Panc1 (cell line): ENCODE measurements around the gene POLR2B. TPM values are rescaled to one million over a fixed set of nuclear protein-coding genes. Genes with fewer than 3 reads are reported as not detected.
"Not testable (repeated sequence)": the region's sequence is repeated elsewhere in the genome, so short reads cannot be mapped to it uniquely, and the experiment has no call there.

Experiments used
- ATAC-seq: fragments of 200-7000 bp; cut with Tn5 transposase; 2 replicates; pipeline ENCODE4 v1.9.1; 2020; ENCODE audit warnings: mild to moderate bottlenecking, moderate library complexity
- BruUV-seq: library from RNA; stranded (reverse); fragments of 400-500 nt; replicated peaks from 2 replicates; lab custom pipeline; 2021; lab: Mats Ljungman, UMichigan
- CTCF ChIA-PET: fragments of 300-600 bp; sonication (Branson Sonifier 250); formaldehyde crosslinking; loops from one replicate; lab custom pipeline; 2022; ENCODE audit warnings: antibody characterized with exemption; lab: Charles Lee
- POLR2A ChIA-PET: fragments of 300-600 bp; sonication (Branson Sonifier 250); formaldehyde crosslinking; loops from one replicate; lab custom pipeline; 2022; ENCODE audit warnings: antibody characterized with exemption; lab: Charles Lee
- DNase-seq: peaks from one replicate; pipeline ENCODE4 v3.0.0-alpha.2; 2010; ENCODE audit warnings: low read depth, low spot score
- H3K27ac ChIP-seq: 2 replicates; pipeline ENCODE4 v1.5.1; 2011; ENCODE audit warnings: mild to moderate bottlenecking, low read length, inconsistent platforms
- H3K27me3 ChIP-seq: fragments of 200-500 bp; sonication (Bioruptor generic); 2 replicates; pipeline ENCODE4 v1.6.0; 2014; ENCODE audit warnings: low read length, inconsistent platforms; ENCODE audit not compliant: control insufficient read depth, insufficient read depth
- H3K36me3 ChIP-seq: fragments of 200-500 bp; sonication (Bioruptor generic); 2 replicates; pipeline ENCODE4 v1.5.1; 2014; ENCODE audit warnings: inconsistent platforms, mild to moderate bottlenecking, low read length, moderate library complexity; ENCODE audit not compliant: control insufficient read depth, insufficient read depth
- H3K4me1 ChIP-seq: 2 replicates; pipeline ENCODE4 v1.5.1; 2011; ENCODE audit warnings: inconsistent platforms, mild to moderate bottlenecking, low read length, moderate library complexity; ENCODE audit not compliant: control insufficient read depth, insufficient read depth
- H3K4me3 ChIP-seq, 2 experiments: 2 replicates each; pipeline ENCODE4 v1.5.1; 2011 to 2012; ENCODE audit warnings: low read depth in 2 of 2, low read length in 2 of 2, mild to moderate bottlenecking in 2 of 2, inconsistent platforms in 1 of 2, moderate library complexity in 1 of 2
- H3K9me3 ChIP-seq: fragments of 200-500 bp; sonication (Bioruptor generic); 2 replicates; pipeline ENCODE4 v1.5.1; 2014; ENCODE audit warnings: low read depth, mild to moderate bottlenecking, inconsistent platforms, low read length, moderate library complexity; ENCODE audit not compliant: control insufficient read depth, insufficient read depth
- POLR2AphosphoS5 ChIP-seq: IDR thresholded peaks from 2 replicates; pipeline ENCODE4 v1.6.1; 2012; ENCODE audit warnings: mild to moderate bottlenecking, low read depth, low read length, moderate library complexity
- SIN3A ChIP-seq: IDR thresholded peaks from 2 replicates; pipeline ENCODE4 v1.6.1; 2012; ENCODE audit warnings: low read depth, mild to moderate bottlenecking, low read length, moderate library complexity, borderline replicate concordance; ENCODE audit not compliant: insufficient read depth
- TCF7L2 ChIP-seq: IDR thresholded peaks from 2 replicates; pipeline ENCODE4 v1.6.1; 2011; ENCODE audit warnings: mild to moderate bottlenecking, low read depth, low read length, inconsistent platforms
- in situ Hi-C: cut with HindIII; loops from 2 replicates; pipeline ENCODE4 v1.10.0; 2016; ENCODE audit warnings: low sequenced_read_pairs, low pct_unique_long_range_greater_than_20kb
- intact Hi-C: fragments of 100-400 bp; cut with micrococcal nuclease; formaldehyde crosslinking; loops from one replicate; pipeline ENCODE4 v1.10.0; 2022; ENCODE audit not compliant: unreplicated experiment
- total RNA-seq: library from RNA; stranded (reverse); gene quantifications from one replicate; pipeline ENCODE4 v1.2.1, GENCODE V29; 2021; ENCODE audit not compliant: unreplicated experiment
- TF ChIP-seq, protein P1 (sequence below), 2 experiments: IDR thresholded peaks; 2 replicates each; pipeline ENCODE4 v1.6.1; 2011 to 2012; ENCODE audit warnings: low read depth in 2 of 2, control low read depth in 1 of 2, low read length in 1 of 2, mild to moderate bottlenecking in 1 of 2, moderate library complexity in 1 of 2; ENCODE audit not compliant: insufficient read depth in 1 of 2
- TF ChIP-seq, protein P2 (sequence below): fragments of 450-650 bp; IDR thresholded peaks from 2 replicates; pipeline ENCODE4 v1.5.1; 2017; ENCODE audit warnings: mild to moderate bottlenecking

The POLR2B gene
- total RNA-seq, 1 experiment from 2014 or later = 84.1 TPM

DNA sequence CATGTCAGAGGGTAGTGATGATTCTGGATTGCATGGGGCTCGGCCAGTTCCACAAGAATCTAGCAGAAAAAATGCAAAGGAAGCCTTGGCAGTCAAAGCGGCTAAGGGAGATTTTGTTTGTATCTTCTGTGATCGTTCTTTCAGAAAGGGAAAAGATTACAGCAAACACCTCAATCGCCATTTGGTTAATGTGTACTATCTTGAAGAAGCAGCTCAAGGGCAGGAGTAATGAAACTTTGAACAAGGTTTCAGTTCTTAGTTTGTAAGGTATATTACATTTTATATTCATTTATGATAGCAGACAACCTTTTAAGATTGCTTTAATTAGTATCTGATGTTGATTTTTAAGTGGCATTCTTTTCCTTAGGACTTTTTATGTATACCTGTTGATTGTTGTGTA lies 46.8 kb upstream of the POLR2B start:
- POLR2A ChIA-PET = no interaction called here
- Histone ChIP-seq H3K9me3 (no peaks in the 10 kb centered on the region), H3K36me3 (no peaks in the 10 kb centered on the region; the same call in none of the 2 replicates), H3K4me3 (no peak overlapping the region), H3K27me3 (no peaks in the 10 kb centered on the region), H3K4me1 (no peaks in the 10 kb centered on the region), H3K27ac (no peak overlapping the region)
- in situ Hi-C loops (no loop called here), intact Hi-C loops (no loop called here)
- no TSS peak for BruUV-seq
- CTCF ChIA-PET = no interaction called here
- no peak for TF ChIP-seq SIN3A
- no peak for TF ChIP-seq TCF7L2
- TF ChIP-seq, protein P1, sequence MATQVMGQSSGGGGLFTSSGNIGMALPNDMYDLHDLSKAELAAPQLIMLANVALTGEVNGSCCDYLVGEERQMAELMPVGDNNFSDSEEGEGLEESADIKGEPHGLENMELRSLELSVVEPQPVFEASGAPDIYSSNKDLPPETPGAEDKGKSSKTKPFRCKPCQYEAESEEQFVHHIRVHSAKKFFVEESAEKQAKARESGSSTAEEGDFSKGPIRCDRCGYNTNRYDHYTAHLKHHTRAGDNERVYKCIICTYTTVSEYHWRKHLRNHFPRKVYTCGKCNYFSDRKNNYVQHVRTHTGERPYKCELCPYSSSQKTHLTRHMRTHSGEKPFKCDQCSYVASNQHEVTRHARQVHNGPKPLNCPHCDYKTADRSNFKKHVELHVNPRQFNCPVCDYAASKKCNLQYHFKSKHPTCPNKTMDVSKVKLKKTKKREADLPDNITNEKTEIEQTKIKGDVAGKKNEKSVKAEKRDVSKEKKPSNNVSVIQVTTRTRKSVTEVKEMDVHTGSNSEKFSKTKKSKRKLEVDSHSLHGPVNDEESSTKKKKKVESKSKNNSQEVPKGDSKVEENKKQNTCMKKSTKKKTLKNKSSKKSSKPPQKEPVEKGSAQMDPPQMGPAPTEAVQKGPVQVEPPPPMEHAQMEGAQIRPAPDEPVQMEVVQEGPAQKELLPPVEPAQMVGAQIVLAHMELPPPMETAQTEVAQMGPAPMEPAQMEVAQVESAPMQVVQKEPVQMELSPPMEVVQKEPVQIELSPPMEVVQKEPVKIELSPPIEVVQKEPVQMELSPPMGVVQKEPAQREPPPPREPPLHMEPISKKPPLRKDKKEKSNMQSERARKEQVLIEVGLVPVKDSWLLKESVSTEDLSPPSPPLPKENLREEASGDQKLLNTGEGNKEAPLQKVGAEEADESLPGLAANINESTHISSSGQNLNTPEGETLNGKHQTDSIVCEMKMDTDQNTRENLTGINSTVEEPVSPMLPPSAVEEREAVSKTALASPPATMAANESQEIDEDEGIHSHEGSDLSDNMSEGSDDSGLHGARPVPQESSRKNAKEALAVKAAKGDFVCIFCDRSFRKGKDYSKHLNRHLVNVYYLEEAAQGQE (IDR thresholded peaks at IDR 0.05; ENCODE audit: insufficient read depth in 1 of 2, low read depth in 2 of 2, low read length in 1 of 2) = no peak
- no peak for TF ChIP-seq POLR2AphosphoS5
- TF ChIP-seq, protein P2, sequence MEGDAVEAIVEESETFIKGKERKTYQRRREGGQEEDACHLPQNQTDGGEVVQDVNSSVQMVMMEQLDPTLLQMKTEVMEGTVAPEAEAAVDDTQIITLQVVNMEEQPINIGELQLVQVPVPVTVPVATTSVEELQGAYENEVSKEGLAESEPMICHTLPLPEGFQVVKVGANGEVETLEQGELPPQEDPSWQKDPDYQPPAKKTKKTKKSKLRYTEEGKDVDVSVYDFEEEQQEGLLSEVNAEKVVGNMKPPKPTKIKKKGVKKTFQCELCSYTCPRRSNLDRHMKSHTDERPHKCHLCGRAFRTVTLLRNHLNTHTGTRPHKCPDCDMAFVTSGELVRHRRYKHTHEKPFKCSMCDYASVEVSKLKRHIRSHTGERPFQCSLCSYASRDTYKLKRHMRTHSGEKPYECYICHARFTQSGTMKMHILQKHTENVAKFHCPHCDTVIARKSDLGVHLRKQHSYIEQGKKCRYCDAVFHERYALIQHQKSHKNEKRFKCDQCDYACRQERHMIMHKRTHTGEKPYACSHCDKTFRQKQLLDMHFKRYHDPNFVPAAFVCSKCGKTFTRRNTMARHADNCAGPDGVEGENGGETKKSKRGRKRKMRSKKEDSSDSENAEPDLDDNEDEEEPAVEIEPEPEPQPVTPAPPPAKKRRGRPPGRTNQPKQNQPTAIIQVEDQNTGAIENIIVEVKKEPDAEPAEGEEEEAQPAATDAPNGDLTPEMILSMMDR = no peak
- no peak for ATAC-seq
- no peak for DNase-seq

DNA sequence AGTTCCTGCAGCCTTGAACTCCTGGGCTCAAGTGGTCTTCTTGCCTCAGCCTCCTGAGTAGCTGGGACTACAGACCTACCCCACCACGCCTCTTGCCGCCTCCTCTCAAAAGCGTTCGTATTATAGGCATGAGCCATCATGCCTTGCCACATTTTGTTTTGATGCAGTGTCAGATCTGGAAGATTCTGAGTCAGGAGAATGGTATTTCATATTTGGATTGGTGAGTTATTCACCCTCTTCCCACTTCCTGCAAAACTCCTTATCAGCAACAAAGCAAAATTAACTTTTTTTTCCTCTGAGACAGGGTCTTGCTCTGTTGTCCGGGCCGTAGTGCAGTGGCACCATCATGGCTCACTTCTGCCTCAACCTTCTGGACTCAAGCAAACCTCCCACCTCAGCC lies 41.4 kb upstream of the POLR2B start:
- ATAC-seq = peak; percentile 63; the same call in 1 of the 2 replicates
- BruUV-seq = no TSS peak
- intact Hi-C loops = no loop called here
- Histone ChIP-seq H3K27me3 (no peaks in the 10 kb centered on the region), H3K4me3 (no peak overlapping the region), H3K27ac (no peak overlapping the region), H3K9me3 (no peaks in the 10 kb centered on the region), H3K36me3 (no peaks in the 10 kb centered on the region; the same call in 1 of the 2 replicates), H3K4me1 (no peaks in the 10 kb centered on the region)
- POLR2A ChIA-PET = no interaction called here
- CTCF ChIA-PET = no interaction called here
- peak; percentile 47 for DNase-seq
- TF ChIP-seq SIN3A (no peak), TCF7L2 (no peak), POLR2AphosphoS5 (no peak)
- TF ChIP-seq, protein P2 = no peak
- TF ChIP-seq, protein P1 (IDR thresholded peaks at IDR 0.05; ENCODE audit: insufficient read depth in 1 of 2, low read depth in 2 of 2, low read length in 1 of 2) = no peak
- in situ Hi-C loops = no loop called here

DNA sequence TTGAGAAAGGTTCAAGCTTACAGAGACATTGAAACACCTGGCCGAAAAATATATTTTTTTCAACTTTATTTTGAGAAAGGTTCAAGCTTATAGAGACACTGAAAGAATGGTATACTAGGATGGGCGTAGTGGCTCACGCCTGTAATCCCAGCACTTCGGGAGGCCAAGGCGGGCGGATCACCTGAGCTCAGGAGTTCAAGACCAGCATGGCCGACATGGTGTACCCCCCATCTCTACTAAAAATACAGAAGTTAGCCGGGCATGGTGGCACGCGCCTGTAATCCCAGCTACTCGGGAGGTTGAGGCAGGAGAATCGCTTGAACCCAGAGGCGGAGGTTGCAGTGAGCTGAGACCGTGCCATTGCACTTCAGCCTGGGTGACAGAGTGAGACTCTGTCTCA lies 38.9 kb upstream of the POLR2B start:
- H3K27ac ChIP-seq, BruUV-seq, H3K4me1 ChIP-seq, H3K36me3 ChIP-seq, CTCF ChIA-PET, ATAC-seq, H3K27me3 ChIP-seq, in situ Hi-C loops, intact Hi-C loops, H3K9me3 ChIP-seq, DNase-seq, POLR2A ChIA-PET, H3K4me3 ChIP-seq: not testable (repeated sequence)
